GOT3 (cell line): ENCODE results near the gene TMPRSS6.

Source experiments
- DNase-seq: peaks from one replicate; lab custom pipeline; 2025; ENCODE audit warnings: mixed read lengths; lab: John Stamatoyannopoulos, UW

TMPRSS6 gene

GRCh38 chr22:37028692-37029674 is 80.5 kb downstream of the TMPRSS6 start:
- no peak for DNase-seq

GRCh38 chr22:37027556-37027955 is 82.0 kb downstream of the TMPRSS6 start:
- no peak for DNase-seq

GRCh38 chr22:37026325-37026724 is 83.2 kb downstream of the TMPRSS6 start:
- no peak for DNase-seq

DNA sequence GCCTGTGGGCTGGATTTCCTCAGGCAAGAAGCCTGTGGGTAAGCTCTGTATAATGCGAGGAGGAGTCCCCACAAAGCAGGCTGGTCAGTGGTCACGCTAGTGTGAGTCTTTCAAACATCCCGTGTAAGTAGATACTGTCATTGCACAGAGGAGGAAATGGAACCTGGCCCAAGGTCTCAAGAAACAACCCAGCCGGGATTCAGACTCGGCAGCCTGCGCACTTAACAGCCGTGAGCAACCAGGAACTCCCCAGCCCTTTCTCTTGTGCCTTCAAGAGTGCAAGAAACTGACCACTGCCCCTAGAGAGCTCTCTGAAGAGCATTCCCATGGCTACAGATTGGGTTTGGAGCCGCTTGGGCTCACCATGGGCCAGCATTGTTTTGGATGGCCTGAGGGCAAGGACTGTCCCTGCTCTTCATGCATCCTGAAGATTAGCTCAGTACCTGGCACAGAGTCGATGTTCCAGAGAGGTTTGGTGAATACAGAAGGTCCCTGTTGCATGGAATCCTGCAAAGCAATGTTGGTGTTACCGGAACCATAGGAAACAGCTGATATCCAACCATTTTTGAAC is 83.9 kb downstream of the TMPRSS6 start:
- no peak for DNase-seq

DNA sequence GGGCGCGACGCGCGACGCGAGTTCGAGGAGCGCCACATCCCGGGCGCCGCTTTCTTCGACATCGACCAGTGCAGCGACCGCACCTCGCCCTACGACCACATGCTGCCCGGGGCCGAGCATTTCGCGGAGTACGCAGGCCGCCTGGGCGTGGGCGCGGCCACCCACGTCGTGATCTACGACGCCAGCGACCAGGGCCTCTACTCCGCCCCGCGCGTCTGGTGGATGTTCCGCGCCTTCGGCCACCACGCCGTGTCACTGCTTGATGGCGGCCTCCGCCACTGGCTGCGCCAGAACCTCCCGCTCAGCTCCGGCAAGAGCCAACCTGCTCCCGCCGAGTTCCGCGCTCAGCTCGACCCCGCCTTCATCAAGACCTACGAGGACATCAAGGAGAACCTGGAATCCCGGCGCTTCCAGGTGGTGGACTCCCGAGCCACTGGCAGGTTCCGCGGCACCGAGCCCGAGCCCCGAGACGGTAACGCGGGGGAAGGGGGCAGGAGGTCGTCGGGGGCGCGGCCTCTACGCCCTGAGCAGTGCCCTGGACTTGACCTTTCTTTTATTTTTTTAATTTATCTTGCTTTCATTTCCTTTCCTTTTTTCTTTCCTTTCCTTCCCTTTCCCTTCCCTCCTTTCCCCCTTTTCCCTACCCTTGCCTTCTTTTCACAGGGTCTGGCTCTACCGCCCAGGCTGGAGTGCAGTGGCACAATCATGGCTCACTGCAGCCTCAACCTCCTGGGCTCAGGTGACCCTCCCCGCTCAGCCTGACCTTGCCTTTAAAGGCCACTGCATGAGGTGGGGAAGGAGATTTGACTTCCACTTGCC is 85.0 kb downstream of the TMPRSS6 start:
- no peak for DNase-seq

DNA sequence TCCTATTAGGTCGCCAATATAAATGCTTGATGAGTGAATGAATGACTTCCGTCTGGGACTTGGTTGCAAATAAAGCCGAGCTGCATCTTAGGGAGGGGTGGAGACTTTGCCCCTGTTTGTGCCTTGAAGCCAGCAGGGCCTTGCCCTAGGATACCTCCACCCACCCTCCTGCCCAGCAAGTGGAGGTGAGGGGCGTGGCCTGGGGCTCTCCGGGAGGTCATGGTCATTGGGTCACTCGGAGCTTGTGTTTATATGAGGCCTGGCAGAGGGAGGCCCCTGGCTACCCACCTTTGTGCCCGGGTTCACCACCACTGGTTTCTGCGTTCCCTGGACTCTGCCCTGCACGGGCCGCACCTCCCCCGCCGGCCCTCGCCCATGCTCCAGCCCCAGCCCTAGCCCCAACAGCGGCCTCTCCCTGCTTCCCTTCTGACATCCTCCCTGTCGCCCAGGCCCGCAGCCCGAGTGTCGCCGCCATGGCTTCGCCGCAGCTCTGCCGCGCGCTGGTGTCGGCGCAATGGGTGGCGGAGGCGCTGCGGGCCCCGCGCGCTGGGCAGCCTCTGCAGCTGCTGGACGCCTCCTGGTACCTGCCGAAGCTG is 85.7 kb downstream of the TMPRSS6 start:
- no peak for DNase-seq

- no peak for DNase-seq
Observed at GRCh38 chr22:37022483-37023337, 86.8 kb downstream of the TMPRSS6 start.

GRCh38 chr22:37021710-37022482 is 87.6 kb downstream of the TMPRSS6 start:
- no peak for DNase-seq

- DNase-seq = no peak
Observed at GRCh38 chr22:37021041-37021440, 88.5 kb downstream of the TMPRSS6 start.

DNA sequence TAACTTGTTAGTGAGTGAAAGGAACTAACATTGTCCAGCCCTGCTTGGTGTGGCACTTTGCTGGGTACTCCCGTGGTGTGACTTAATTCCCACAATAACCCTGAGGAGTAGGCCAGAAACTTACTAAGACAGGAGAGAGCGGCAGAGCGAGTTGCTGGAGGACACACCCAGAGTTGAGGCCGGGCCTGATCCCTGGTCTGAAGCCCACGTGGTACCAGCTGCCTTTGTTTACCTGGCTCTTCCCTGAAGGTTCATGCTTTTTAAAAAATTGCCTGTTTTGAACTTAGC is 89.4 kb downstream of the TMPRSS6 start:
- DNase-seq = no peak

- no peak for DNase-seq
Observed at GRCh38 chr22:37019309-37020191, 90.0 kb downstream of the TMPRSS6 start, which contains the start of the genes MPST and TST. TSS of gene MPST (plus strand) at chr22:37019742. CDS start at chr22:37019837, 95 bp downstream. TSS of gene TST (minus strand) at chr22:37019447. CDS start at chr22:37018732, 715 bp downstream.

- DNase-seq = no peak
Observed at GRCh38 chr22:37018815-37019308, 90.7 kb downstream of the TMPRSS6 start.

- DNase-seq = no peak
Observed at GRCh38 chr22:37018086-37018814, 91.3 kb downstream of the TMPRSS6 start.

DNA sequence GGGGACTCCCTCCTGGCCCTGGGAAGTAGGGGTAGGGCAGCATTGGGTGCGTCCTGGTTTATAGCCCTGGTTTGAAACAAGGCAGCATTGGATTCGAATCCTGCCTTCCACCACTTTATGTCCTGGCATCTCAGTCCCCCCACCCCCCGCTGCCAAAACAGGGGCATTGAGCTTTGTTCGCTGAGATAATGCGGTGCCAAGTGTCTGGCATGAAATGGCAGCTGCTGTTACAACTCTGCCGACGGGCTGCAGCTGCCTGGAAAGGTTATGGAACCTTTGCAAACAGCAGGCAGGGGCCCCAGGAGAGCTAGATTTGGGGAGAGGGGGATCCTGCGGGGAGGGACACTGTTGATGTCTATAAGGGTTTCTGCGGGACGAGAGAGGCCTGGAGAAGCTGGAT is 92.2 kb downstream of the TMPRSS6 start:
- DNase-seq = no peak

DNA sequence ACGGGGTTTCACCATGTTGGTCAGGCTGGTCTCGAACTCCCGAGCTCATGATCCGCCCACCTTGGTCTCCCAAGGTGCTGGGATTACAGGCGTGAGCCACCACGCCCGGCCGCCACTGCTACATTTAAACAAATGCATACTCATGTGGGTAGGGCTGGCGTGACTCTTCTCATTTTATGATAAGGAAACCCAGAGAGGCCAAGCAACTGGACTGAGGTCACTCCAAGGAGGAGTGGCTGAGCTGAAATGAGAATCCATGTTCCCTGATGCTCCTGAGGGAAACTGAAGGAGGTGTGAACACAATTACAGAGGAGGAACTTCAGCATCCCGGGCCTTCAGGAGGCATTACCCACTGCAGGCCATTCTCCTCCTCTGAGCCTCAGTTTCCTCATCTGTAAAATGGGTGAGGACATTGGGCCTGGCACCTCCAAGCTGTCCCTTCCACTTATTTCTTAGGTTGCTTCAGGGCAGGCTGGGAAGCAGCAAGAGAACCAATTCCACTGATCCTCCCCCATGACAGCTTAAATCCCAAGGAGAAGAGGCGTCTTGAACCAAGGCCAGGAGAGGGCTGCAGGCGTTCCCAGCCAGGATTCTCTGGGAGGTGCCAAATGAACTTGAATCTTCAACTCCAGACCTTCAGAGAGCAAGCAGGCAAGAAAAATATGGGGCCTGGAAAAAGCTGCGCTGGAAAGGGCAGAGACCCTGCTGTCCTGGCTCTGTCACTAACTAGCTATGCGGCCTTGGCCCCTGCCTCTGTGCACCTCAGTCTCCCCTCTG is 93.2 kb downstream of the TMPRSS6 start:
- DNase-seq = no peak

DNA sequence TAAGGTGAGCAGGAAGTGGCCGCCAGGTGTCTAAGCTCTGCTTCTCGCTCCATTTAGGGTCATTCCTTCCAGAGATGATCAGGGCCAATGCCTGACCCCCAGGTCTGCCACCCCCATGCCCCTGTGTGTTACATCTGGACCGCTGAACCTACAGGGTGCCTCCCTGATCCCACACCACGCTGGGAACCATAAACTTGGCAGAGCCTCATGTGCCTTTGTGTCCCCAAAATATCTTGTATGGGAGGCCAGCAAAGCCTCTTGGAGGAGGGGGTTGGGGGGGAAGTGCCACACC is 94.0 kb downstream of the TMPRSS6 start:
- DNase-seq = no peak
